Nephron (organoid): ENCODE data around the gene ZNF254.

Source experiments
- H3K27ac Mint-ChIP-seq, 3 experiments: 2 replicates each; pipeline ENCODE4 v1.8.0; 2020; ENCODE audit warnings: mixed read lengths in 3 of 3, mild to moderate bottlenecking in 2 of 3, moderate library complexity in 1 of 3
- H3K27me3 Mint-ChIP-seq: 2 replicates; pipeline ENCODE4 v1.8.0; 2021; ENCODE audit warnings: low read depth, mild to moderate bottlenecking, moderate library complexity, mixed read lengths
- H3K36me3 Mint-ChIP-seq: 2 replicates; pipeline ENCODE4 v1.8.0; 2020; ENCODE audit warnings: low read depth, mixed read lengths
- H3K4me1 Mint-ChIP-seq: 2 replicates; pipeline ENCODE4 v1.8.0; 2020; ENCODE audit warnings: mixed read lengths
- H3K4me3 Mint-ChIP-seq, 3 experiments: 2 replicates each; pipeline ENCODE4 v1.8.0; 2020; ENCODE audit warnings: mild to moderate bottlenecking in 3 of 3, mixed read lengths in 3 of 3, moderate library complexity in 2 of 3
- H3K9me3 Mint-ChIP-seq: 2 replicates; pipeline ENCODE4 v1.8.0; 2020; ENCODE audit warnings: mixed read lengths
- TF ChIP-seq, protein P1 (sequence below), 3 experiments: fragments of 200-600 bp; sonication (generic); IDR thresholded peaks; one replicate each; pipeline ENCODE4 v1.5.0; 2021; ENCODE audit warnings: antibody characterized with exemption in 3 of 3; ENCODE audit not compliant: unreplicated experiment in 3 of 3

Gene ZNF254

DNA sequence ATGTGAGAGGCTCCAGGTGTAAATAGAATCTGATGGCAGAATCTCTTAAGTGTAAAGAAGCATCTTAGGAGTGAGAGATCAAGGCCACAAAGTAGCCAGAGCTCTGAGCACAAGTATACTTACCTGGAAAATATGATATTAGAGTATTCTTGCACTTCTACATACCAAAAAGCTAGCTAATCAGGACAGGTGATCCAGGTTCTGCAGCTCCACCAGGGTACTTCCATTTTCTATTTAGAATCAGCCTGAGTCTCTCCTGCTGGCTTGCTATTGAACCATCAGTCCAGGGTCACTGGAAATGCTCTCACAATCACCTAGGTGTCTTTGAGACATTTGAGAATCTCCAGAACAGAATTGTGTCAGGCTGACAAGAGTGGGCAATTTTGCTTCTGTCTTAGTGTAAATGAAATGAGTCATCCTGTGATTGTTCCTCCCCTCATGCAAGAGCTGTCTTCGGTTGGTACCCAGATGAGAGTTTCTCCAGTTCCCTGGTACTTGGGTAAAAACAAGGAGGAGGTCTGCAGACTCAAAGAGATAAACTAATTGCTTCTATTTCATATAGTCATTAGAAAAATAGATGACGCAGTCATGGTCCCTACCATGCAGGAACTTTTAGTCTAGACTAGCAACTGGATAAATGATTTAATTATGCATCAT, 14.6 kb downstream of the ZNF254 start:
- TF ChIP-seq, protein P1, sequence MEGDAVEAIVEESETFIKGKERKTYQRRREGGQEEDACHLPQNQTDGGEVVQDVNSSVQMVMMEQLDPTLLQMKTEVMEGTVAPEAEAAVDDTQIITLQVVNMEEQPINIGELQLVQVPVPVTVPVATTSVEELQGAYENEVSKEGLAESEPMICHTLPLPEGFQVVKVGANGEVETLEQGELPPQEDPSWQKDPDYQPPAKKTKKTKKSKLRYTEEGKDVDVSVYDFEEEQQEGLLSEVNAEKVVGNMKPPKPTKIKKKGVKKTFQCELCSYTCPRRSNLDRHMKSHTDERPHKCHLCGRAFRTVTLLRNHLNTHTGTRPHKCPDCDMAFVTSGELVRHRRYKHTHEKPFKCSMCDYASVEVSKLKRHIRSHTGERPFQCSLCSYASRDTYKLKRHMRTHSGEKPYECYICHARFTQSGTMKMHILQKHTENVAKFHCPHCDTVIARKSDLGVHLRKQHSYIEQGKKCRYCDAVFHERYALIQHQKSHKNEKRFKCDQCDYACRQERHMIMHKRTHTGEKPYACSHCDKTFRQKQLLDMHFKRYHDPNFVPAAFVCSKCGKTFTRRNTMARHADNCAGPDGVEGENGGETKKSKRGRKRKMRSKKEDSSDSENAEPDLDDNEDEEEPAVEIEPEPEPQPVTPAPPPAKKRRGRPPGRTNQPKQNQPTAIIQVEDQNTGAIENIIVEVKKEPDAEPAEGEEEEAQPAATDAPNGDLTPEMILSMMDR (IDR thresholded peaks at IDR 0.05; ENCODE audit: unreplicated experiment in 3 of 3), result no peak

DNA sequence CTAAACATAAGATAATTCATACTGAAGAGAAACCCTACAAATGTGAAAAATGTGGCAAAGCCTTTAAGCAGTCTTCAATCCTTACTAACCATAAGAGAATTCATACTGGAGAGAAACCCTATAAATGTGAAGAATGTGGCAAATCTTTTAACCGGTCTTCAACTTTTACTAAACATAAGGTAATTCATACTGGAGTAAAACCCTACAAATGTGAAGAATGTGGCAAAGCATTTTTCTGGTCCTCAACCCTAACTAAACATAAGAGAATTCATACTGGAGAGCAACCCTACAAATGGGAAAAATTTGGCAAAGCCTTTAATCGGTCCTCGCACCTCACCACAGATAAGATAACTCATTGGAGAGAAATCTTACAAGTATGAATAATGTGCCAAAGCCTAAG, 40.6 kb downstream of the ZNF254 start:
- H3K9me3 Mint-ChIP-seq, result peaks cover 80% of the 10 kb centered on the region
- no peak overlapping the region for H3K27ac Mint-ChIP-seq
- H3K4me1 Mint-ChIP-seq, result no peaks in the 10 kb centered on the region
- H3K27me3 Mint-ChIP-seq, result no peaks in the 10 kb centered on the region
- peaks cover 93% of the 10 kb centered on the region for H3K36me3 Mint-ChIP-seq
- TF ChIP-seq, protein P1 (IDR thresholded peaks at IDR 0.05; ENCODE audit: unreplicated experiment in 3 of 3), result no peak
- H3K4me3 Mint-ChIP-seq, result no peak overlapping the region

More for the DNA sequence above, 14.6 kb downstream of the ZNF254 start:
- no peak overlapping the region for H3K4me3 Mint-ChIP-seq
- peaks cover 49% of the 10 kb centered on the region for H3K9me3 Mint-ChIP-seq
- no peaks in the 10 kb centered on the region for H3K4me1 Mint-ChIP-seq
- H3K27ac Mint-ChIP-seq, result no peak overlapping the region
- no peaks in the 10 kb centered on the region for H3K27me3 Mint-ChIP-seq
- H3K36me3 Mint-ChIP-seq, result peaks cover 91% of the 10 kb centered on the region

DNA sequence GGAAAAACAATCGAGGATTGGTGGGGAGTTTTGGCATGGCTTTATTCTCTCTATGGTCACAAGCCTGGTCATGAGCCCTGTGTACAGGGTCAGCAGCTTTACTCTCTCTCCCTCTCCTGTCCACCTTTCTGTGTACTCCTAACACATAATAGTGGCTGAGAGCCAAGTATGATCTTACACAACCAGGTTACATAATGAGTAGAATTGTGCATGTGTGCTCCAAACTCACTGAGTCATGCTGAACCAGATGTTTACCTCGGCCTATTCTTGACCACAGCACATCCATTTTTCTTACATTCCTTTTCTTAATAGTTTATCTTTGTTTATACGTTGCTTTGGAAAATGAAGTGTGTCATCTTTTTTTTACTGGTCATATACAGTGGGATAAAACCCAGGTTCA, 53.1 kb downstream of the ZNF254 start:
- Mint-ChIP-seq H3K4me3 (no peak overlapping the region), H3K4me1 (no peaks in the 10 kb centered on the region), H3K27ac (no peak overlapping the region), H3K36me3 (peaks cover 91% of the 10 kb centered on the region), H3K27me3 (no peaks in the 10 kb centered on the region), H3K9me3 (peaks cover 76% of the 10 kb centered on the region)
- TF ChIP-seq, protein P1 (IDR thresholded peaks at IDR 0.05; ENCODE audit: unreplicated experiment in 3 of 3), result no peak

DNA sequence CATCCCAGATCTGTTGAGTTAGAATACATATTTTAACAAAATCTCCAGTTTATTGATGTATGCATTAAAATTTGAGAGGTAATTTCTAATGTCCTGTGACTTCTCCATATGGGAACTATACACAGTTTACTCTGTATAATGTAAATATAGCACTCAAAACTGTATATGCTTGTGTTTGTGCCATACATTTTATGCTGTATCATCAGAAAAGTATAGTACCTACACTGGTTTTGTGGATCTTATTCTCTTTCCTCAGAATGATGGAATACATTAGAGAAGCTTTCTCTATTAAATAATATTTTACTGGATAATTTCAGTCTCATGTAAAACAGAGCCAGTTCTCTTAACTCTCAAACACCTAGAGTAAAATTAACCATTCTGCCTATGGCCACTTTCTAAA, 53.6 kb downstream of the ZNF254 start:
- peaks cover 74% of the 10 kb centered on the region for H3K9me3 Mint-ChIP-seq
- H3K4me3 Mint-ChIP-seq, result no peak overlapping the region
- H3K4me1 Mint-ChIP-seq, result no peaks in the 10 kb centered on the region
- H3K36me3 Mint-ChIP-seq, result peaks cover 91% of the 10 kb centered on the region
- no peak overlapping the region for H3K27ac Mint-ChIP-seq
- TF ChIP-seq, protein P1 (IDR thresholded peaks at IDR 0.05; ENCODE audit: unreplicated experiment in 3 of 3), result no peak
- H3K27me3 Mint-ChIP-seq, result no peaks in the 10 kb centered on the region

DNA sequence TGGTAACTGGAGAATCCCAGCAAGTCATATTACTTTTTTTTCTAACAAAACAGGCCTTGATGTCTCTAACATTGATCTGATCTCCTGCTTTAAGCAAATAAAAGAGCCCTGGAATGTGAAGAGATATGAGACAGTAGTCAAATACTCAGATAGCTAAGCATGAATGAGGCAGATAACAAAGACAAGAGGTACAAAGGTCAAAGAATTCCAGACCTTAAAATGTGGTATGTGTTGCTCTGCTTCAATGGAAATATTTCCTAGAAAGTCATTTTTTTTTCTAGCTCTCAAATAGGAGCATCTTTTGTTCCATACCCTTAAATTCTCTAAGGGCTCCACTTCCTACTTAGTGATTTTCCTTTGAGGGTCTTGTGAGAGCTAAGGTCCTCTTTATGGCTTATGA, 54.6 kb downstream of the ZNF254 start:
- Mint-ChIP-seq H3K4me3 (no peak overlapping the region), H3K4me1 (no peaks in the 10 kb centered on the region), H3K27me3 (no peaks in the 10 kb centered on the region), H3K36me3 (peaks cover 90% of the 10 kb centered on the region), H3K27ac (no peak overlapping the region), H3K9me3 (peaks cover 71% of the 10 kb centered on the region)
- TF ChIP-seq, protein P1 (IDR thresholded peaks at IDR 0.05; ENCODE audit: unreplicated experiment in 3 of 3), result no peak

DNA sequence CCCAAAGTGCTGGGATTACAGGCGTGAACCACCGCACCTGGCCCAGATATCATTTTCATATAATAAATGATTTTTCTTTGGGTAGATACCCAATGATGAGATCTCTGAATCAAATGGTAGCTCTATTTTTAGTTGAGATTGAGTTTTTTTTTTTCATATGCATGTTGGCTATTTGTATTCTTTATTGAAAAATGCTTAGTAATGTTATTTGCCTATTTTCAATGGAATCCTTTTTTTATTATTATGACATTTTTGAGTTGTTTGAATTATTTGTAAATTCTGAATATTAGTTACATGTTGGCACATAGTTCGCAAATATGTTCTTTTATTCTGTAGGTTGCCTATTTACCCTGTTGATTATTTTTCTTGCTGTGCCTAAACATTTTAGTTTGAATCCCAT, 55.8 kb downstream of the ZNF254 start:
- Mint-ChIP-seq H3K4me1 (no peaks in the 10 kb centered on the region), H3K9me3 (peaks cover 69% of the 10 kb centered on the region), H3K27me3 (no peaks in the 10 kb centered on the region), H3K36me3 (peaks cover 89% of the 10 kb centered on the region), H3K4me3 (no peak overlapping the region), H3K27ac (no peak overlapping the region)
- TF ChIP-seq, protein P1 (IDR thresholded peaks at IDR 0.05; ENCODE audit: unreplicated experiment in 3 of 3), result no peak
